HG02678 (cell line): ENCODE measurements around the gene JCAD.
"Not testable (repeated sequence)": the region's sequence is repeated elsewhere in the genome, so short reads cannot be mapped to it uniquely, and the experiment has no call there.

Source experiments
- ATAC-seq: cut with Tn5 transposase; IDR thresholded peaks from one replicate; pipeline ENCODE4 v1.9.1; 2021; ENCODE audit warnings: mild to moderate bottlenecking, moderate library complexity; ENCODE audit not compliant: unreplicated experiment

The JCAD gene

GRCh38 chr10:30059209-30060107, at the start of gene JCAD:
Gene JCAD, minus strand, starts transcription at chr10:30059586. Its CDS starts 11,774 bp downstream, at chr10:30047812.
- peak; percentile 62 for ATAC-seq

- ATAC-seq = no peak
These were observed 47.6 kb upstream of the JCAD start for GRCh38 chr10:30106987-30107386.

GRCh38 chr10:30103595-30104320, 44.4 kb upstream of the JCAD start:
- ATAC-seq = no peak

GRCh38 chr10:30099706-30100105, 40.3 kb upstream of the JCAD start:
- not testable (repeated sequence) for ATAC-seq

GRCh38 chr10:30099101-30099500, 39.7 kb upstream of the JCAD start:
- no peak for ATAC-seq

GRCh38 chr10:30098629-30099028, 39.2 kb upstream of the JCAD start:
- no peak for ATAC-seq

GRCh38 chr10:30096564-30096963, 37.2 kb upstream of the JCAD start:
- no peak for ATAC-seq

- ATAC-seq = no peak
These were observed 36.4 kb upstream of the JCAD start for GRCh38 chr10:30095631-30096422.

- ATAC-seq = no peak
These were observed 35.2 kb upstream of the JCAD start for GRCh38 chr10:30094601-30095000.

- no peak for ATAC-seq
These were observed 34.0 kb upstream of the JCAD start for GRCh38 chr10:30093303-30093950.

GRCh38 chr10:30092151-30092790, 32.9 kb upstream of the JCAD start:
- no peak for ATAC-seq

GRCh38 chr10:30091136-30091535, 31.8 kb upstream of the JCAD start:
- no peak for ATAC-seq

GRCh38 chr10:30088178-30088577, 28.8 kb upstream of the JCAD start:
- no peak for ATAC-seq

- no peak for ATAC-seq
These were observed 24.5 kb upstream of the JCAD start for GRCh38 chr10:30083934-30084333.

GRCh38 chr10:30081182-30081581, 21.8 kb upstream of the JCAD start:
- no peak for ATAC-seq

- ATAC-seq = no peak
These were observed 20.8 kb upstream of the JCAD start for GRCh38 chr10:30080161-30080560.

- no peak for ATAC-seq
These were observed 20.0 kb upstream of the JCAD start for GRCh38 chr10:30079408-30079807.

GRCh38 chr10:30075481-30075880, 16.1 kb upstream of the JCAD start:
- ATAC-seq = no peak

GRCh38 chr10:30074933-30075332, 15.5 kb upstream of the JCAD start:
- no peak for ATAC-seq

- ATAC-seq = no peak
These were observed 14.7 kb upstream of the JCAD start for GRCh38 chr10:30074090-30074489.
